ENCODE measurements around the gene TMEM204. TPM values are rescaled to one million over a fixed set of nuclear protein-coding genes. Genes with fewer than 3 reads are reported as not detected.
A peak's percentile ranks its signal among the peaks of the same experiment; 100 is the strongest.

Gene TMEM204
- 10 to 100 TPM in 1 of 4 donors, 1 to 10 TPM in 3; 1.6 to 23.8 (median 7.0) TPM for polyA plus RNA-seq
- long read RNA-seq, donor 1 = 0 reads
- long read RNA-seq, donor 2, partial matches to known transcripts = 0 of 4 reads
- long read RNA-seq, donor 2, other reads (novel, unspliced or antisense) = 0 of 4 reads
- long read RNA-seq, donor 3, partial matches to known transcripts = 0 of 3 reads
- long read RNA-seq, donor 3, other reads (novel, unspliced or antisense) = 0 of 3 reads
- long read RNA-seq, donor 4 = 0 reads
- long read RNA-seq, donor 5 = 0 reads
- long read RNA-seq, donor 6, partial matches to known transcripts = 0 of 4 reads
- long read RNA-seq, donor 6, other reads (novel, unspliced or antisense) = 0 of 4 reads
- long read RNA-seq, donor 7, transcript TMEM204-202 (3 exons, 1,938 nt) = major isoform, 13 of 23 reads
- long read RNA-seq, donor 7, partial matches to known transcripts = 10 of 23 reads
- long read RNA-seq, donor 7, other reads (novel, unspliced or antisense) = 0 of 23 reads
- long read RNA-seq, donor 8, partial matches to known transcripts = 0 of 2 reads
- long read RNA-seq, donor 8, other reads (novel, unspliced or antisense) = 0 of 2 reads
- long read RNA-seq, donor 9, partial matches to known transcripts = 0 of 1 reads
- long read RNA-seq, donor 9, other reads (novel, unspliced or antisense) = 0 of 1 reads
- long read RNA-seq, donor 10, transcript TMEM204-202 (3 exons, 1,938 nt) = major isoform, 11 of 11 reads
- long read RNA-seq, donor 10, partial matches to known transcripts = 0 of 11 reads
- long read RNA-seq, donor 10, other reads (novel, unspliced or antisense) = 0 of 11 reads

DNA sequence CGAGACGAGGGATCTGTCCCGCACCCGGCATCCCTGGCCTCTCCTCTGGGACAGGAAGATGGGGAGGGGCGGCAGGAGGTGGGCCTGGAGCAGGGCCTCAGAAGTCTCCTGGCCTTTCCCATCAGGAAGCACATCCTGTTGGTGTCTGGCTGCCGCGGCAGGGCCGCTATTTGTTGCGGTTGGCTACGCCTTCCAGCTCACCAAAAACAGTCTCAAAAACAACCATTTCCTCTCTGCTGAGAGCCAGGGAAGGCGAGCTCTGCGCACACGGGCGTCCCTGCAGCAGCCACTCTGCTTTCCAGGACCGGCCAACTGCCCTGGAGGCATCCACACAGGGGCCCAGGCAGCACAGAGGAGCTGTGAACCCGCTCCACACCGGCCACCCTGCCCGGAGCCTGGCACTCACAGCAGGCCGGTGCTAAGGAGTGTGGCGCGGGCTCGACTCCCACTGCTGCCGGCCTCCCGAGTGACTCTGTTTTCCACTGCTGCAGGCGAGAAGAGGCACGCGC lies at the start of gene TMEM204:
TMEM204 (plus strand) TSS at position 224 of the 509 bp plus-strand sequence. CDS start 610 bp downstream, outside the sequence.
- H3K4me1 ChIP-seq (ENCODE audit: control insufficient read depth in 3 of 3, insufficient read depth in 2 of 3, low read depth in 1 of 3, low read length in 2 of 3) = peaks cover 0 to 8% (median 0%) of the 10 kb centered on the region in 3 donors
- 38 to 86% (median 59%) methylated on average over 18 to 27 of the region's 27 CpGs for WGBS, 3 donors
- H3K27me3 ChIP-seq (ENCODE audit: control insufficient read depth in 3 of 3, insufficient read depth in 3 of 3, low read length in 3 of 3) = no peaks in the 10 kb centered on the region
- peaks cover 0 to 46% (median 0%) of the 10 kb centered on the region in 3 donors for H3K36me3 ChIP-seq (ENCODE audit: control insufficient read depth in 3 of 3, insufficient read depth in 2 of 3, low read depth in 1 of 3, low read length in 3 of 3)
- peak within 1 kb of the TSS; percentile 50 to 59 (median 54) for H3K4me3 ChIP-seq (ENCODE audit: low read depth in 1 of 3, low read length in 3 of 3)
- FAIRE-seq (no peak), DNase-seq (peak; percentile 28 to 42)
- H3K27ac ChIP-seq (ENCODE audit: low read depth in 1 of 3, low read length in 2 of 3) = peak within 1 kb of the TSS; percentile 66 to 88 (median 80)
- no peaks in the 10 kb centered on the region for H3K9me3 ChIP-seq (ENCODE audit: control insufficient read depth in 2 of 2, insufficient read depth in 1 of 2, low read depth in 1 of 2, low read length in 1 of 2)

DNA sequence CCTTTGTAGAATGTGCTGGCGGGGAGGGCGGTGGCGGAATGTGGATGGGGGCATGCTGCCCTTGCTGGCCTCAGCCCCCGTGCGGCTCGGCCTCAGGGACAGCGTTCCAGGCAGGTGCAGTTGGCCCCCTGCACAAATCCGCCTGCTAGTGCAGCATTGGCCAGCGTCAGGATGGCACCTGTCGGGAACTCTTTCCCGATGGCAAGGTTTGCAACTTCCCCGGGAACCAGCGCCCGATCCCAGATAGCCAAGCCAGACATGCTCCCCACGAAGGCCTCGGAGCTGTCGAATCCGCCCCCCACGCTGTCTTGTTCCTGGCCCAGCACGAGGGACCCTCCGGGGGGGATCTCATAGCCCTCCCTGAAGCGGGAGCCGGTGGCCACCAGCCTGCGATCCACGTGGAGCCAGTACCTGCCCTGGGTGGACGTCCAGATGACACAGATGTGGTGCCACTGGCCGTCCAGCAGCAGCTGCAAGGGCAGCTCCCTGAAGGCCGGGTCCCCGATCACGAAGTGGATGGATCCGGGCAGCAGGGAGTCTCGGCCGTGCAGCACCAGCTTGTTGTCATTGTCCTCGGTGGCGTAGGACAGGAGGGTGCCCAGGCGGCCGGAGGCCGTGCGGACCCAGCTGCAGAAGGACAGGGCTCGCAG lies 47.5 kb upstream of the TMEM204 start:
- Histone ChIP-seq H3K27ac (ENCODE audit: low read depth in 1 of 3, low read length in 2 of 3) (no peak overlapping the region), H3K27me3 (ENCODE audit: control insufficient read depth in 3 of 3, insufficient read depth in 3 of 3, low read length in 3 of 3) (peaks cover 0 to 7% (median 0%) of the 10 kb centered on the region in 3 donors), H3K4me1 (ENCODE audit: control insufficient read depth in 3 of 3, insufficient read depth in 2 of 3, low read depth in 1 of 3, low read length in 2 of 3) (no peaks in the 10 kb centered on the region), H3K9me3 (ENCODE audit: control insufficient read depth in 2 of 2, insufficient read depth in 1 of 2, low read depth in 1 of 2, low read length in 1 of 2) (peaks cover 0 to 2% of the 10 kb centered on the region in 2 donors), H3K4me3 (ENCODE audit: low read depth in 1 of 3, low read length in 3 of 3) (no peak overlapping the region), H3K36me3 (ENCODE audit: control insufficient read depth in 3 of 3, insufficient read depth in 2 of 3, low read depth in 1 of 3, low read length in 3 of 3) (no peaks in the 10 kb centered on the region)
- DNase-seq = no peak
- FAIRE-seq = no peak
- 90 to 91% (median 91%) methylated on average over 40 of the region's 40 CpGs for WGBS, 3 donors

DNA sequence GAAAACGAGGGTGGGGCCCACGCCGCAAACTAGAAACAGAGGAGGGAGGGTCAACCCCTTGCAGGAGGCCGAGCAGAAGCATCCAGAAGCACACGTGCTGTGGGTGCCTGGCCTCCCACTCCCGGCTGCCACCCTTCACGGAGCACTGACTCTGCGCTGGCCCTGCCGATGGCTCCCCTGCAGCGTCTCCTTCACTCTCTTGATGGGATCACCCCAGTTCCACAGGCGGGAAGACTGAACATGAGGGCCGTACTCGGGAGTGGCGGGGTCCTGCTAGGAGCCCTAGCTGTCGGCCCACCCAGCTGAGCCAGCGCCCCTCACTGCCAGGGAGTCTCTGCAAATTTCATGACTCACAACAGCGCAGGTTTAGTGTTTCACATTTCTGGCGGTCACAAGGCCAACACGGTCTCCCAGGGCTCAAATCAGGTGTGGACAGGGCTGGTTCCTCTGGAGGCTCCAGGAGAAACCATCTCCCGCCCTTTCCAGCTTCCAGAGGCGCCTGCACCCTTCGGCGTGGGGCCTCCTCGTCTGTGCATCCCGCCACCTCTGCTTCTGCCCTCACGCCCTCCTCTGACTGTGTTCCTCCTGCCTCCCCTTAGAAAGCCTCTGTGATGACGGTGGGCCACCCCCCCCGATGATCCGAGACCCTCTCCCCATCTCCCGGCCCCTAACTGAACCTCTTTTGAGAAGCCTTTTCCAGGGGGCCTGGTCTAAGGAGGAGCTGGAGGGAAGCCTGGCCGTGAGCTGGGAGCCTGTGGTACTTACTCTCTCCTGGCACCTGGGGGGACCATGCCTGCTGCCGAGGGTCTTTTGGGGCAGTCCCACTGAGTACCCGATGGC lies 46.7 kb upstream of the TMEM204 start:
- Histone ChIP-seq H3K27me3 (ENCODE audit: control insufficient read depth in 3 of 3, insufficient read depth in 3 of 3, low read length in 3 of 3) (peaks cover 0 to 5% (median 0%) of the 10 kb centered on the region in 3 donors), H3K4me1 (ENCODE audit: control insufficient read depth in 3 of 3, insufficient read depth in 2 of 3, low read depth in 1 of 3, low read length in 2 of 3) (no peaks in the 10 kb centered on the region), H3K36me3 (ENCODE audit: control insufficient read depth in 3 of 3, insufficient read depth in 2 of 3, low read depth in 1 of 3, low read length in 3 of 3) (no peaks in the 10 kb centered on the region), H3K9me3 (ENCODE audit: control insufficient read depth in 2 of 2, insufficient read depth in 1 of 2, low read depth in 1 of 2, low read length in 1 of 2) (no peaks in the 10 kb centered on the region), H3K27ac (ENCODE audit: low read depth in 1 of 3, low read length in 2 of 3) (no peak overlapping the region), H3K4me3 (ENCODE audit: low read depth in 1 of 3, low read length in 3 of 3) (no peak overlapping the region)
- DNase-seq (no peak), FAIRE-seq (no peak)
- 77 to 83% (median 83%) methylated on average over 28 to 33 of the region's 33 CpGs for WGBS, 3 donors

DNA sequence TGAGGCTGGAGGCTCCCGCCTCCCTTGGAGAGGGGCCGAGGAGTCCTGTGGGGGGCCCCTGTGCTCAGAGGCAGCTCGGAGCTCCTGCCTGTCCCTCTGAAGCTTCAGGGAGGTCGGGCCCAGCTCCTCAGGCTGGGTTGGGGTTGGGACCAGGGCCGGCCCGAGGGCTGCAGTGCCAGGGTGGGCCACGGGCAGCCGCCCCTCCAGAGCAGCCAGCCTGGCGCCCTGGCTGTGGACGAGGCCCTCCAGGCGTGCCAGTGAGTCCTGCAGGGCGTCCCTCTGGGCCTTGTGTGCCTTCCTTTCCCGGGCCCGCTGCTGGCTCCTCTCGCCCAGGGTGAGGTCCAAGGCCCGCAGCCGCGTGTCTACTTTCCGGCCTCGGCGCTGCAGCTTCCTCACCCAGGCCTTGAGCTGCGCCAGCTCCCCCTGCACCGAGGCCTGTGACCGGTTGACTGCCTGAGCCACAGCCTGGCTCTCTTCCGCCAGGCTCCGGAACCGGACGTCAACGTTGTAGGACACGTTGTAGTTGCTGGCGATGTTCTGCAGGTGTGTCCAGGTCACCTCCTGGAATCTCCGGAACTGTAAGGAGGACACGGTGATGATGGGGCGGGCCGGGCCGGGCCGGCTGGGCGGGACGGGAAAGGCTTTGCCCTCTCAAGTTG lies 45.9 kb upstream of the TMEM204 start:
- H3K4me3 ChIP-seq (ENCODE audit: low read depth in 1 of 3, low read length in 3 of 3) = no peak overlapping the region
- no peak for FAIRE-seq

DNA sequence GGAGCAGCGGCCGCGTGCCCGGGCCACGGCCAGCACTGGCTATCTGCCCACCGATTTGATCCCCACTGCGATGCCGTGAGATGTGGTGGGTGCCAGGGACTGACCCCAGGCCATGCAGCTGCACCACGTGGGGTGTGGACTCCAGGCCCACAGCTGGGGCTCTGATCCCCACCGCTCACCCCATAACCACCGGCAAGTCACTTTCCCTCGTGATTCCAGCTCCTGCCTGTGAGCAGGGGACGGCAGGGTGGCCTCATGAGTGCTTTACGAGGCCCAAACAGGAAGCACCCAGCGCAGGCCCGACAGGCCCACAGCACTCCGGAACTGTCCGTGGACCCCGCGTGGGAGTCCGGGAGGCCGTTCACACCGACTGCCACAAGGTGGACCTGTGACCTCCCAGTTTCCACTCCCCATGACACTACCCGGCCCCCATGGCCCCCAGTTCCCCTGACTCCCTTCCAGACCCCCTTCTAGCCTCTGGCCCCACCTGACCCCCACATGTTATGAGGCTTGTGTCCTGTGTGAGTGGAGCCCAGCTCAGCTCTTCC lies 45.3 kb upstream of the TMEM204 start:
- no peaks in the 10 kb centered on the region for H3K9me3 ChIP-seq (ENCODE audit: control insufficient read depth in 2 of 2, insufficient read depth in 1 of 2, low read depth in 1 of 2, low read length in 1 of 2)
- no peak overlapping the region for H3K4me3 ChIP-seq (ENCODE audit: low read depth in 1 of 3, low read length in 3 of 3)
- H3K36me3 ChIP-seq (ENCODE audit: control insufficient read depth in 3 of 3, insufficient read depth in 2 of 3, low read depth in 1 of 3, low read length in 3 of 3) = no peaks in the 10 kb centered on the region
- peaks cover 0 to 10% (median 0%) of the 10 kb centered on the region in 3 donors for H3K4me1 ChIP-seq (ENCODE audit: control insufficient read depth in 3 of 3, insufficient read depth in 2 of 3, low read depth in 1 of 3, low read length in 2 of 3)
- 89 to 90% (median 90%) methylated on average over 23 to 24 of the region's 24 CpGs for WGBS, 3 donors
- FAIRE-seq = no peak
- H3K27ac ChIP-seq (ENCODE audit: low read depth in 1 of 3, low read length in 2 of 3) = no peak overlapping the region
- peaks cover 0 to 2% (median 0%) of the 10 kb centered on the region in 3 donors for H3K27me3 ChIP-seq (ENCODE audit: control insufficient read depth in 3 of 3, insufficient read depth in 3 of 3, low read length in 3 of 3)
- no peak for DNase-seq

More for the DNA sequence above, 45.9 kb upstream of the TMEM204 start:
- DNase-seq = no peak
- WGBS, 3 donors = 87 to 91% (median 91%) methylated on average over 31 to 39 of the region's 39 CpGs
- Histone ChIP-seq H3K4me1 (ENCODE audit: control insufficient read depth in 3 of 3, insufficient read depth in 2 of 3, low read depth in 1 of 3, low read length in 2 of 3) (peaks cover 0 to 5% (median 0%) of the 10 kb centered on the region in 3 donors), H3K9me3 (ENCODE audit: control insufficient read depth in 2 of 2, insufficient read depth in 1 of 2, low read depth in 1 of 2, low read length in 1 of 2) (no peaks in the 10 kb centered on the region), H3K27ac (ENCODE audit: low read depth in 1 of 3, low read length in 2 of 3) (no peak overlapping the region), H3K27me3 (ENCODE audit: control insufficient read depth in 3 of 3, insufficient read depth in 3 of 3, low read length in 3 of 3) (peaks cover 0 to 2% (median 0%) of the 10 kb centered on the region in 3 donors), H3K36me3 (ENCODE audit: control insufficient read depth in 3 of 3, insufficient read depth in 2 of 3, low read depth in 1 of 3, low read length in 3 of 3) (no peaks in the 10 kb centered on the region)

DNA sequence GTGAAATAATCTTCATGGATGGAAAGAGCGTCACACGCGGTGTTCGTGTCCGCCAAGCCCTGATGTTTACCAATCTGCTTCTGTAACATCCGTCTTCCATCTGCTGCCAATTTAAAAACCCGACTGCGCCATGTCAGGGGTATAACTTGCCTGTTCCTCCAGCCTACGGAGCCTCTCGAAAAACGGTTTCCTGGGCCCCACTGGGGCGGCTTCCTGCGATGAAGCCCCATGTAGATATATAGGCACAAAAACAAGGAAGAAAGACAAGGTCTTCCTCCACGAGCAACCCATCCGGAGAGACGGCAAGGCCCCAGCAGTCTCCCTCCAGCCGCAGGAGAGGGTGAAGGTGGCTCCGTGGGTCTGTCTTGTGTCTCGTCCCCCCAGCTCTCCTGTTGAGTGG lies 44.8 kb upstream of the TMEM204 start, which contains the start of gene PTX4:
PTX4 (minus strand) TSS at position 326 of the 400 bp plus-strand sequence; CDS start at position 291, 35 bp downstream.
- H3K4me3 ChIP-seq (ENCODE audit: low read depth in 1 of 3, low read length in 3 of 3) = no peak within 1 kb of the TSS
- peaks cover 0 to 2% (median 0%) of the 10 kb centered on the region in 3 donors for H3K27me3 ChIP-seq (ENCODE audit: control insufficient read depth in 3 of 3, insufficient read depth in 3 of 3, low read length in 3 of 3)
- H3K9me3 ChIP-seq (ENCODE audit: control insufficient read depth in 2 of 2, insufficient read depth in 1 of 2, low read depth in 1 of 2, low read length in 1 of 2) = no peaks in the 10 kb centered on the region
- H3K27ac ChIP-seq (ENCODE audit: low read depth in 1 of 3, low read length in 2 of 3) = no peak within 1 kb of the TSS
- FAIRE-seq (no peak), DNase-seq (no peak)
- WGBS, 3 donors = 80 to 91% (median 86%) methylated on average over 19 of the region's 19 CpGs
- H3K36me3 ChIP-seq (ENCODE audit: control insufficient read depth in 3 of 3, insufficient read depth in 2 of 3, low read depth in 1 of 3, low read length in 3 of 3) = no peaks in the 10 kb centered on the region
- H3K4me1 ChIP-seq (ENCODE audit: control insufficient read depth in 3 of 3, insufficient read depth in 2 of 3, low read depth in 1 of 3, low read length in 2 of 3) = peaks cover 0 to 10% (median 0%) of the 10 kb centered on the region in 3 donors

DNA sequence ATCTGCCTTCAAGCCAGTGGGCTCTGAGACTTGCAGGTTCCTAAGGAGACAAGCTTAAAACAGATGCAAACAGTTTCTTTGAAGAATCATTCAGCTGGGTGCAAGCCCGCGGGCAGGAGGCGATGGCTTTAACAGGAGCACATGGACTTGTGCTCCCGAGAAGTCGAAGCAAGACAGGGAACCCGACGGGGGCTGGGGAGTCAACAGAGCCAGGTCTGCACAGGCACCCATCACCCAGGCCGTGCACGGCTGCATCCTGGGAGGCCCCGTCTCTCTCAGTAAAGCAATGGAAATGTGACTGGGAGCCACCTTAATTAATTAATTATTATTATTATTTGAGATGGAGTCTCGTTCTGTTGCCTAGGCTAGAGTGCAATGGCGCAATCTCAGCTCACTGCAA lies 44.4 kb upstream of the TMEM204 start:
- H3K4me1 ChIP-seq (ENCODE audit: control insufficient read depth in 3 of 3, insufficient read depth in 2 of 3, low read depth in 1 of 3, low read length in 2 of 3) = peaks cover 0 to 10% (median 0%) of the 10 kb centered on the region in 3 donors
- H3K36me3 ChIP-seq (ENCODE audit: control insufficient read depth in 3 of 3, insufficient read depth in 2 of 3, low read depth in 1 of 3, low read length in 3 of 3) = no peaks in the 10 kb centered on the region
- FAIRE-seq (no peak), DNase-seq (no peak)
- no peaks in the 10 kb centered on the region for H3K9me3 ChIP-seq (ENCODE audit: control insufficient read depth in 2 of 2, insufficient read depth in 1 of 2, low read depth in 1 of 2, low read length in 1 of 2)
- H3K27ac ChIP-seq (ENCODE audit: low read depth in 1 of 3, low read length in 2 of 3) = no peak overlapping the region
- WGBS, 3 donors = 91 to 94% (median 92%) methylated on average over 12 of the region's 12 CpGs
- no peaks in the 10 kb centered on the region for H3K27me3 ChIP-seq (ENCODE audit: control insufficient read depth in 3 of 3, insufficient read depth in 3 of 3, low read length in 3 of 3)
- H3K4me3 ChIP-seq (ENCODE audit: low read depth in 1 of 3, low read length in 3 of 3) = no peak overlapping the region

All from small intestine (tissue), 16 donors.